ENCODE measurements around the gene SSBP3.
"Not testable (repeated sequence)": the region's sequence is repeated elsewhere in the genome, so short reads cannot be mapped to it uniquely, and the experiment has no call there.

SSBP3 gene

DNA sequence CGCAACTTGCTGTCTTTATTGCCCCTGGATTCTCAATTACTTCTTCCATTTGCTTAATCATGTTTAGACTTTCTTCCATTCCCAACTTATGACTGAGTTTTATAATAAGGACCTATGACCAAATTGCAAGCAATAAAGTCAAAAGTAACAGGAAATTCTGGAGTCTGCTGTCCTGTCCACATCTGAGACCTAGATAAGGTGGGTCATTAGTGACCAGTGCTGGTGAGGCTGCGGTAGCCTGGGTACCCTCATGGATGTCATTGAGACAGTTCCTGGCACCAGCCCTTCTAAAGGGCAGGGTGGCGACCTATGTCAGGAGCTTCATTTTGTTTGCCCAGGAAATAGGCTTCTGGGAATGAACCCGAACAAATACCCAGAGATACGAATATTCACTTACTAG is 30.6 kb upstream of the SSBP3 start:
- TF ChIP-seq, protein P1, sequence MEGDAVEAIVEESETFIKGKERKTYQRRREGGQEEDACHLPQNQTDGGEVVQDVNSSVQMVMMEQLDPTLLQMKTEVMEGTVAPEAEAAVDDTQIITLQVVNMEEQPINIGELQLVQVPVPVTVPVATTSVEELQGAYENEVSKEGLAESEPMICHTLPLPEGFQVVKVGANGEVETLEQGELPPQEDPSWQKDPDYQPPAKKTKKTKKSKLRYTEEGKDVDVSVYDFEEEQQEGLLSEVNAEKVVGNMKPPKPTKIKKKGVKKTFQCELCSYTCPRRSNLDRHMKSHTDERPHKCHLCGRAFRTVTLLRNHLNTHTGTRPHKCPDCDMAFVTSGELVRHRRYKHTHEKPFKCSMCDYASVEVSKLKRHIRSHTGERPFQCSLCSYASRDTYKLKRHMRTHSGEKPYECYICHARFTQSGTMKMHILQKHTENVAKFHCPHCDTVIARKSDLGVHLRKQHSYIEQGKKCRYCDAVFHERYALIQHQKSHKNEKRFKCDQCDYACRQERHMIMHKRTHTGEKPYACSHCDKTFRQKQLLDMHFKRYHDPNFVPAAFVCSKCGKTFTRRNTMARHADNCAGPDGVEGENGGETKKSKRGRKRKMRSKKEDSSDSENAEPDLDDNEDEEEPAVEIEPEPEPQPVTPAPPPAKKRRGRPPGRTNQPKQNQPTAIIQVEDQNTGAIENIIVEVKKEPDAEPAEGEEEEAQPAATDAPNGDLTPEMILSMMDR (IDR thresholded peaks at IDR 0.05; ENCODE audit: extremely low read depth, missing control alignments): no peak
- DNase-seq (ENCODE audit: low spot score): no peak

GRCh38 chr1:54429838-54430237 is 23.6 kb upstream of the SSBP3 start:
- no peak for DNase-seq (ENCODE audit: low spot score)

GRCh38 chr1:54428837-54429518 is 22.8 kb upstream of the SSBP3 start:
- no peak for DNase-seq (ENCODE audit: low spot score)
- TF ChIP-seq, protein P1 (IDR thresholded peaks at IDR 0.05; ENCODE audit: extremely low read depth, missing control alignments): no peak

More at GRCh38 chr1:54429838-54430237, 23.6 kb upstream of the SSBP3 start:
- TF ChIP-seq, protein P1 (IDR thresholded peaks at IDR 0.05; ENCODE audit: extremely low read depth, missing control alignments): no peak

DNA sequence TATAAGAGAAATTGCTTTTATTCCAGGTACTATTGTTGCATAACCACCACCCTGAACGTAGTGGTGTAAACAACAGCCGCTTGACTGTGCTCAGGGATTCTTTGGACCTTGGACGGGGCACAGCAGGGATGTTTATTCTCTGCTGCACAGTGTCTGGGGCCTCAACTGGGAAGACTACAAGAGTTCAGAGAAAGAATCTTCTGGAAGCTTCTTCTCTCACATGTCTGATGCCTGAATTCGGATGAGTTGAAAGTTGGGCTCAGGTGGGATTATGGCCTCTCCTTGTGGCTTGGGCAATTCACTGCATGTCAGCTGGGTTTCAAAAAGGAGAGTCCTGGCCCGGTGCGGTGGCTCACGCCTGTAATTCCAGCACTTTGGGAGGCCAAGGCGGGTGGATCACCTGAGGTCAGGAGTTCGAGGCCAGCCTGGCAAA is 19.0 kb upstream of the SSBP3 start:
- DNase-seq (ENCODE audit: low spot score): no peak
- TF ChIP-seq, protein P1 (IDR thresholded peaks at IDR 0.05; ENCODE audit: extremely low read depth, missing control alignments): no peak

- no peak for DNase-seq (ENCODE audit: low spot score)
- TF ChIP-seq, protein P1 (IDR thresholded peaks at IDR 0.05; ENCODE audit: extremely low read depth, missing control alignments): no peak
Observed at GRCh38 chr1:54424398-54424797, 18.2 kb upstream of the SSBP3 start.

DNA sequence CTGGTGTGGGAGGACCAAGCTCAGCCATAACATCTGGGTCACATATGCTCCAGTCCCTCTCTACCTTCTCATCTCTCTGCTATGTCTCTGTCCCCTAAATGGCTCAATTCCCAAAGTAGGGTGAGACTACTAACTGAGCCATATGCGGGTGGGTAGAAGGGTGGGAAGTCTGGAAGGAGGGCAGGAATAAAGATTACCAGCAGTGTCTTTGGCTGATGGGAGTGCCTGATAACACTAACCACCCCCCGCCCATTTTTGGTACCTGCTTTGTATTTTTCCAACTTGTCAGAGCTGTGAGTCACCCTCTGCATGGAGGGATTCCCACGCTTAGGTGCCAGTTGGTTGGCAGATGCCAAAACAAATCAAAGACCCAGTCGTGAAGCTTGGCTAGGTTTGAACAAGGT is 14.9 kb upstream of the SSBP3 start:
- no peak for DNase-seq (ENCODE audit: low spot score)
- TF ChIP-seq, protein P1 (IDR thresholded peaks at IDR 0.05; ENCODE audit: extremely low read depth, missing control alignments): no peak

GRCh38 chr1:54418598-54418997 is 12.4 kb upstream of the SSBP3 start:
- not testable (repeated sequence) for DNase-seq (ENCODE audit: low spot score)

- TF ChIP-seq, protein P1 (IDR thresholded peaks at IDR 0.05; ENCODE audit: extremely low read depth, missing control alignments): no peak
- DNase-seq (ENCODE audit: low spot score): no peak
Observed at GRCh38 chr1:54417123-54417522, 10.9 kb upstream of the SSBP3 start.
